HG03095 (cell line): Measurements from ENCODE around the gene SPIC.
"Not testable (repeated sequence)": the region's sequence is repeated elsewhere in the genome, so short reads cannot be mapped to it uniquely, and the experiment has no call there.

Experiments
- ATAC-seq: cut with Tn5 transposase; IDR thresholded peaks from one replicate; pipeline ENCODE4 v1.9.1; 2021; ENCODE audit warnings: moderate library complexity; ENCODE audit not compliant: unreplicated experiment

Gene SPIC

GRCh38 chr12:101474711-101475386 is at the start of gene SPIC:
Gene SPIC, plus strand, starts transcription at chr12:101475336. Its CDS starts 1,569 bp downstream, at chr12:101476905.
- ATAC-seq = no peak

DNA sequence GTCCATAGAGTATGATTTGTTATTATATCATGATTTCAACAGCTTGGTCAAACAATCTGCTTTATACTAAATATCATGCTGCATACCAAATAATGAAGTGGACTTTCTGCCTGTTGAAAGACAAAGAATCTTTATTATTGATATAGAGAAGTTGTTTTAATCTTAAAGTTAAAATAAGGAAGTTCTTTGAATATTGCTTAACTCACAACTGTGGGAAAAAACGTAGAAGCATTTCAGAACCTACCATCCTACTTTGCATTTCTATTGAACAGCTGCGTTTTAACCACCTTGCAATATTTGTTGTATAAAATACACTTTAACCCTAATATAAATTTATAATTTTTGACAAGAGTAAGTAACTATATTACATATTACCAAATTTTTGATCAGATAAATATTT is 44.7 kb upstream of the SPIC start:
- ATAC-seq = no peak

- no peak for ATAC-seq
Observed at GRCh38 chr12:101436136-101436535, 39.0 kb upstream of the SPIC start.

DNA sequence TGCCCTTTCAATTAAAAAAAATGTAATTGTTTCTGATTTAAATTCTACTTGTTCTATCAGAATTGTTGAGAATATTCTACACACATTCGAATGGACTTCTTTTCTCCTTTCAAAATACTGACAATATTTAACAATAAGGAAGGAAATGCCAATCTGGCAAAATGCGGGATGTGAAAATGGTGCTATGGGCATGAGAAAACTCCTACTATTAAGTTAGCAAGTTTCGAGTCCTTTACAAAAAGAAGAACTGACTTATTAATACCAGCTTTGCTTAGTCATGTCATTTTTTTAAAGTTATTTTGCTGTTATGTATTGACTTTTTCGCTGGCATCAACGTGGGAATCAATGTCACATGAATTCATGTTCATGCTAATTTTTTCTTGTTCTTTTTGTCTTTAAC is 35.9 kb upstream of the SPIC start:
- no peak for ATAC-seq

DNA sequence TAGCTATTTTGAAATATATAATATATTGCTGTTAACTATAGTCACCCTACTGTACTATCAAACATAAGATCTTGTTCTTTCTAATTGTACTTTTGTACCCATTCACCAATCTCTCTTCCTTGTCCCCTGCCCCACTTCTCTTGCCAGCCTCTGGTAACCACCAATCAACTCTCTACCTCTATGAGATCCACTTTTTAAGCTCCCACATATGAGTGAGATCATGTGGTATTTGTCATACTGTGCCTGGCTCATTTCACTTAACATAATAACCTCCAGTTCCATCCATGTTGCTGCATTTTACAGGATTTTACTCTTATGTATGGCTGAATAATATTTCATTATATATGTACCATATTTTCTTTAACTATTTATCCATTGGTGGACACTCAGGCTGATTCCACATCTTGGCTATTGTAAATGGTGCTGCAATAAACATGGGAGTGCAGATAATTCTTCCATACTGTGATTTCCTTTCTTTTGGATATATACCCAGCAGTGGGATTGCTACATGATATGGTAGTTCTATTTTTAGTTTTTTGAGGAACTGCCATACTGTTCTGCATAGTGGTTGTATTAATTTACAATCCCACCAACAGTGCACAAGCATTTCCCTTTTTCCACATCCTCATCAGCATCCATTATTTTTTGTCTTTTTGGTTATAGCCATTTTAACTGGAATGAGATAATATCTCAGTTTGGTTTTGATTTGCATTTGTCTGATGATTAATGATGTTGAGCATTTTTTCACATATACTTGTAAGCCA is 33.5 kb upstream of the SPIC start:
- no peak for ATAC-seq

- ATAC-seq = no peak
Observed at GRCh38 chr12:101455685-101456084, 19.5 kb upstream of the SPIC start.

DNA sequence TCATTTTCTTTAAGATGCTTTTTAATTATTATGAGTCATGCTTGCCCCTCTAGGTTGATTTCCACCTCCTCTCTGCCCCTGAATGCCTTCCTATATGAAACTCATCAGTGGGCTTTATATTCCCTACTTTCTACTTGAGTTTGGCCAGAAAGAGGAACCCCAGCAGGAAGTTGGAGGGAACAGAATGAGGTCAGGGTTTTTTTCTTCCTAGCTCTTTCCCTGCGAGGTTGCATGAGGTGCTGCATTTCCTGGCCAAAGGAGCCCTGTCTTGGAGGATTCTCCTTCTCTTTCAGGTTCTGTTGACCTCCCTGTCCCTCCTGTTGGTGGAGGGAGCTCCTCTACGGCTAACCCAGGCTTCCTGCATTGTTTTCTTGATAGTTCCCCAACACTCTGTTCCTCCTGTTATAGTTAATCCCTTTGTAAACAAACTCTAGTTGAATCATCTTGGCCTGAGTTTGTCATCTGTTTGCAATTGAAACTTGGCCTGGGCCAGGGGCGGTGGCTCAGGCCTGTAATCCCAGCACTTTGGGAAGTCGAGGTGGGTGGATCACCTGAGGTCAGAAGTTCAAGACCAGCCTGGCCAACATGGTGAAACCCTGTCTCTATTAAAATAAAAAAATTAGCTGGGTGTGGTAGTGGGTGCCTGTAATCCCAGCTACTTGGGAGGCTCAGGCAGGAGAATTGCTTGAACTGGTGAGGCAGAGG is 15.3 kb upstream of the SPIC start:
- no peak for ATAC-seq

- ATAC-seq = no peak
Observed at GRCh38 chr12:101468948-101469347, 6.2 kb upstream of the SPIC start.

- ATAC-seq = no peak
Observed at GRCh38 chr12:101470939-101471338, 4.2 kb upstream of the SPIC start.

DNA sequence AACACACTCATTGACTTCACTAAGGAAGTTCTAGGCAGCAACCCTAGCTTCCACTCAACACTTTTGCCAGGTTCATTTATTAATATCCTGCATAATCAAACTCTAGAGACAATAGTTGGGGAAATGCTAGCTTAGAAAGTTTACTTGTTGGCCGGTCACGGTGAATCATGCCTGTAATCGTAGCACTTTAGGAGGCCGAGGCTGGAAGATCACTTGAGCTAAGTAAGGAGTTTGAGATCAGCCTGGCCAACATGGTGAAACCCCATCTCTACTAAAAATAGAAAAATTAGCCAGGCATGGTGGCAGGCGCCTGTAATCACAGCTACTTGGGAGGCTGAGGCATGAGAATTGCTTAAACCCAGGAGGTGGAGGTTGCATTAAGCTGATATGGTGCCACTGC is 3.3 kb upstream of the SPIC start:
- ATAC-seq = not testable (repeated sequence)

- ATAC-seq = no peak
Observed at GRCh38 chr12:101474248-101474647, 888 bp upstream of the SPIC start.

DNA sequence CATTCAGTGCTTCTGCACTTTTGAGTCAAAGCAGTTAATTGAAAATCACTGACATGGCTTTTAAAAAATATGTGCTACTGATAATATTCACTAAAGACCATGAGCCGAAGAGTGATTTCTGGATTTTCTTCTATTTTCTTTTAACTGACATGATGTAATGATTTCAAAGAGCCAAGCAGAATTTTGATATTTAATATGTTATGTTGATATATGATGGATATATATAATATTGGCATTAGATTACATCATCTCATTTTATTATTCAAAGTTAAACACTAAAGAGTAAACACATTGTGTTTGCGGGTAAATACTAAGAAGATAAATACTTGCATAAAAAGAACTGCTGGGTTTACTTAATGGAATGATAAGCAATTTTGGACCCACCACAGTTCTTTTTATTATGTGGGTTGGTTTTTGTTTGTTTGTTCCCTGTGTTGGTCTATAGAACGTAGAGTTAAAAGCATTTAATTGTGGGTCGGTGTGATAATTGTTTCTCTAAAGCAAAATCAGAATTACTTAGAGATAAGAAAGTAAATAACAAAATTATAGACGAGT is 692 bp downstream of the SPIC start:
- ATAC-seq = no peak

DNA sequence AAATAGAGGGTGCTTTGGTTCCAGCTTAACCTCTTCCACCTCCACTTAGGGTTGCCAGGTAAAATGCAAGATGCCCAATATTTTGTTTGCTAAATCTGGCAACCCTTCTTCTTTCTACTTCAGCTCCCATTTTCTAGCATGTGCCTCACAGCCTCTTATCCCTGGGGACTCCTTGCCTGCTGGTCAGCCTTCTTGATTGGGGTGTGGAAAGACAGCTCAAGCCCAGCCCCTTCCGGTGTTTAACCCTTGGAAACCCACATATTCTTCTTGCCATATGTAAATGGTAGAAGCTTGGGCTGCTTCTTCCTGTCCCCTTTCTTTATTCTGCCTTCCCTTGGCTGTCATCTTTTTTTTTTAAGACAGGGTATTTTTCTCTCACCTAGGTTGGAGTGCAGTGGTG is 5.7 kb downstream of the SPIC start:
- ATAC-seq = no peak

- no peak for ATAC-seq
Observed at GRCh38 chr12:101485021-101485420, 9.9 kb downstream of the SPIC start.

- no peak for ATAC-seq
Observed at GRCh38 chr12:101488469-101488868, 13.3 kb downstream of the SPIC start.

- no peak for ATAC-seq
Observed at GRCh38 chr12:101490286-101490920, 15.3 kb downstream of the SPIC start.

GRCh38 chr12:101491329-101491728 is 16.2 kb downstream of the SPIC start:
- ATAC-seq = no peak

- no peak for ATAC-seq
Observed at GRCh38 chr12:101493556-101493955, 18.4 kb downstream of the SPIC start.

DNA sequence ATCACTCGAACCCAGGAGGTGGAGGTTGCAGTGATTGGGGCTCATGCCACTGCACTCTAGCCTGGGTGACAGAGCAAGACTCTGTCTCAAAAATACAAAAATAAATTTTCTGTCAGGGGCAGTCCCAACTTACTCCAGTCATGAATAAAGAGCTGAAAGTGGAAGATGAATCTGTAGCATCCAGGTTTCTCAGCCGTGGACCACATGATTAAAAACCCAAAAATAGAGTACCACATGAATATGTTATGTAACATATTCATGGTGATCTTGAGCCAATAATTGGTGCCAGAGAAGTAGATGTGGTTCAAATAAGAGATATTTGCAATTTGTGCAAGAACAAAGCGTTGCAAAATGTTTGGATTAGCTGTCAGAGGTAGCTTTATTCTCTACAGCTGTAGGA is 23.1 kb downstream of the SPIC start:
- no peak for ATAC-seq

DNA sequence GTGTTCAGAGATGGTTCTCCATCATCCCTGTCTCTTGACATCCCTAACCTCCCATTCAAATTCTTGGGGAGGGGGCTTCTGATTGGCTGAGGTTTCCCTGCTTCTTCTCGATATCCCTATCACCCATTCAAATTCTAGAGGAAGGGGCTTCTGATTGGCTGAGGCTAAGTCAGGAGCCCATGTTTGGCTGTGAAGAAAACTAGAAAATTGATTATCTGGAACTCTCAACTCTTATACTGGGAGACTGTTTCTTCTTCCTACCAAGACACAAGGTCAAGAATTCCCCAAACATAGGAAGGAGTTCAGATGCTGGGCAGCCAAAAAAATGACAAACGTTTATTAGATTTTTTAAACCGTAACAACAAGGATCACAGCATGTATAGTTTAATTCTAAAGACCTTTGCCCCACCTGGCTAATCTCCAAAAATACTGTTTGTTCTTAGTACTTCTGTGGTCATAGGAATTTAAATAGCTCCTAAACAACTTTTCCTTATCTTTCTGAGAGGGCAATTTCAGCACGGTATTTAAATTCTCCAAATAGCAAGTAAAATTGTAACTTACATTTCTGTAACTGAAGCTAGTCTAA is 26.4 kb downstream of the SPIC start:
- no peak for ATAC-seq

- ATAC-seq = no peak
Observed at GRCh38 chr12:101521136-101521535, 46.0 kb downstream of the SPIC start.
